ENCODE results near the gene AGAP2.

The AGAP2 gene

DNA sequence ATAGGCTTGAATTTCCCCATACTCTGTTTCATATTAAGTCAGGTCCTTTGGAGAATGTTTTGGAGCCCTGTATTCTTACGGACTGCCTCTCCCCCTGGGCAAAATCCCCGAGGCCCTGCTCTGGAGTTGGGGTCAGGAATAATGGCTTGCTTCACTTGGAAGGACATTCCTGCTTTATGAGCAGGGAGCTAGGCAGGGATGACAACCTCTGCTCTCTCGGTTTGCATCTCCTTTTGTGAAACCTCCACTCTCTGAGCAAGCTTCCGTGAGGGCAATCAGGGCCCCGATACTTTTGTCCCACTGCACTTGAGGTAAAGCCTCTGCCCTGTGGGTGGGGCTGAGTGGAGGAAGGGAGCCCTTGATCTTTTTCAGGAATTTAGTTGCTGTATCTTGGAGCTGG, 25.3 kb downstream of the AGAP2 start:
- H3K27ac ChIP-seq = no peak overlapping the region
- TF ChIP-seq FOXP2 (optimal IDR thresholded peaks at IDR 0.05; ENCODE audit: control extremely low read depth, extremely low read length, insufficient read depth) = no peak
- no peak for TF ChIP-seq EZH2 (IDR thresholded peaks at IDR 0.05)
- TF ChIP-seq POLR2AphosphoS5 (IDR thresholded peaks at IDR 0.05; ENCODE audit: borderline replicate concordance, low read depth, low read length) = no peak
- H3K9me3 ChIP-seq (ENCODE audit: low read depth, low read length) = no peaks in the 10 kb centered on the region
- no peak for DNase-seq (ENCODE audit: low read depth, low spot score)
- peaks cover 4% of the 10 kb centered on the region; the same call in 1 of the 2 replicates for H3K36me3 ChIP-seq (ENCODE audit: insufficient read depth, low read length)
- H3K9ac ChIP-seq (ENCODE audit: insufficient read length) = no peak overlapping the region
- H3K4me3 ChIP-seq = no peak overlapping the region

DNA sequence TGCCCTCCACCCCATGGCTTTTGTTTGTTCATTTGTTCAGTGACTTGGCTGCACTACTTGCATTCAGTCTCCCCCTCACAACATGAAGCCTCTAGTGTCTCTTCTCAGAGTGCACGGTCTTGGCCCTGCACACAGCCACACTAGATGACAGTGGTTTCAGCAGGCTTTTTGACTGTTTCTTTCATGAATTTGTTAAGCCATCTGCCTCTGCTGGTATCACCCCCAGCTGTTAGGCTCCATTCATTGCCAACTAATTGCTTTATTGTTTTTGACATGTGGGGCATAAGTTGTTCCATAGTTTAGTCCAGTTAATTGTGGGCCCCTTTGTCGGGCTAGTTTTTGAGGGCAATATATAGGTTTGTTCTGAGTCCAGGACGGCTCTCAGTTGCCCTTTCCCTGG, 25.8 kb downstream of the AGAP2 start:
- no peak for DNase-seq (ENCODE audit: low read depth, low spot score)
- peaks cover 4% of the 10 kb centered on the region; the same call in 1 of the 2 replicates for H3K36me3 ChIP-seq (ENCODE audit: insufficient read depth, low read length)

DNA sequence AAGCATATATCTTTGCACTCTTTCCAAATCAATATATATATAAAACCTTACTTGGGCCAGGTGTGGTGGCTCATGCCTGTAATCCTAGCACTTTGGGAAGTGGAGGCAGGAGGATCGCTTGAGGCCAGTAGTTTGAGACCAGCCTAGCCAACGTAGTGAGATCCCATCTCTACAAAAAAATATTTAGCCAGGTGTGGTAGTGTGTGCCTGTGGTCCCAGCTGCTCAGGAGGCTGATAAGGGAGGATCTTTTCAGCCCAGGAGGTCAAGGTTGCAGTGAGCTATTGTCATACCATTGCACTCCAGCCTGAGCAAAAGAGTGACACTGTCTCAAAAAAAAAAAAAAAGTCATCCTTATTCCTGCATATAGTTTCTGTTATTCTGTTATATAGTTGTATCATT, 30.2 kb downstream of the AGAP2 start:
- H3K9me3 ChIP-seq (ENCODE audit: low read depth, low read length) = no peaks in the 10 kb centered on the region
- H3K27ac ChIP-seq = no peak overlapping the region
- TF ChIP-seq FOXP2 (optimal IDR thresholded peaks at IDR 0.05; ENCODE audit: control extremely low read depth, extremely low read length, insufficient read depth) = no peak
- H3K4me3 ChIP-seq = no peak overlapping the region
- H3K9ac ChIP-seq (ENCODE audit: insufficient read length) = no peak overlapping the region
- peaks cover 13% of the 10 kb centered on the region for H3K36me3 ChIP-seq (ENCODE audit: insufficient read depth, low read length)
- no peak for DNase-seq (ENCODE audit: low read depth, low spot score)

More for the DNA sequence above, 25.8 kb downstream of the AGAP2 start:
- Histone ChIP-seq H3K4me3 (no peak overlapping the region), H3K9ac (ENCODE audit: insufficient read length) (no peak overlapping the region), H3K9me3 (ENCODE audit: low read depth, low read length) (no peaks in the 10 kb centered on the region), H3K27ac (no peak overlapping the region)
- TF ChIP-seq EZH2 (IDR thresholded peaks at IDR 0.05) (no peak), FOXP2 (optimal IDR thresholded peaks at IDR 0.05; ENCODE audit: control extremely low read depth, extremely low read length, insufficient read depth) (no peak), POLR2AphosphoS5 (IDR thresholded peaks at IDR 0.05; ENCODE audit: borderline replicate concordance, low read depth, low read length) (no peak)

DNA sequence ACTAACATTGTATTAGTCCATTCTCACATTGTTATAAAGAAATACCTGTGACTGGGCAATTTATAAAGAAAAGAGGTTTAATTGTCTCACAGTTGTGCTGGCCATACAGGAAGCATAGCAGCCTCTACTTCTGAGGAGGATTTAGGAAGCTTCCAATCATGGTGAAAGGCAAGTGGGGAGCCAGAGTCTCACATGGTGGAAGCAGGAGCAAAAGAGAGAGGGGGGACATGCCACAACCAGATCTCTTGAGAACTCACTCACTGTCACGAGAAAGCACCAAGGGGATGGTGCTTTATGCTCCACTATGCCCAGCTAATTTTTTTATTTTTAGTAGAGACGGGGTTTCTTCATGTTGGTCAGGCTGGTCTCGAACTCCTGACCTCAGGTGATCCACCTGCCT, 31.3 kb downstream of the AGAP2 start:
- no peaks in the 10 kb centered on the region for H3K9me3 ChIP-seq (ENCODE audit: low read depth, low read length)
- no peak for TF ChIP-seq FOXP2 (optimal IDR thresholded peaks at IDR 0.05; ENCODE audit: control extremely low read depth, extremely low read length, insufficient read depth)
- no peak for TF ChIP-seq POLR2AphosphoS5 (IDR thresholded peaks at IDR 0.05; ENCODE audit: borderline replicate concordance, low read depth, low read length)
- TF ChIP-seq EZH2 (IDR thresholded peaks at IDR 0.05) = no peak
- H3K4me3 ChIP-seq = no peak overlapping the region
- DNase-seq (ENCODE audit: low read depth, low spot score) = no peak
- H3K9ac ChIP-seq (ENCODE audit: insufficient read length) = no peak overlapping the region
- H3K27ac ChIP-seq = no peak overlapping the region
- peaks cover 20% of the 10 kb centered on the region for H3K36me3 ChIP-seq (ENCODE audit: insufficient read depth, low read length)

DNA sequence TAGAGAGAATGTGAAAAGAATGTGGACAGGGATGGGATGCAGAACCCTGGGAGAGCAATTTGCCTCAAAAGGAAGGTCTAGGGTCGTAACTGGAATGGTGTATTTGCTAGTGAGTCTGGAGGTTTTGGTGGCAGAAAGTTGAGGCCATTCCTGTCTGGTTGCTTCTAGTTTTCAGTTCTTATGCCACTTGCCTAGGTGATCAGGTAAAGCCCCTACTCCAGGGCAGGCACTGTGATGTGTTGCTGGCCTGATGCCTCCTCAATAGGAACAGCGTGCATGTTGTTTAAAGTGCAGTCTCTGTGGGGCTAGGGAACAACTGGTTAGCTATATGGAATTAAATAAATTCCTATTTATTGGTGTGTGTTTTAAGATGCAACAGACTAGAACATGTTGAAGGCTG, 38.2 kb downstream of the AGAP2 start:
- peaks cover 20% of the 10 kb centered on the region for H3K36me3 ChIP-seq (ENCODE audit: insufficient read depth, low read length)
- H3K4me3 ChIP-seq = no peak overlapping the region
- H3K9ac ChIP-seq (ENCODE audit: insufficient read length) = no peak overlapping the region
- TF ChIP-seq FOXP2 (optimal IDR thresholded peaks at IDR 0.05; ENCODE audit: control extremely low read depth, extremely low read length, insufficient read depth) = no peak
- no peak for TF ChIP-seq POLR2AphosphoS5 (IDR thresholded peaks at IDR 0.05; ENCODE audit: borderline replicate concordance, low read depth, low read length)
- TF ChIP-seq EZH2 (IDR thresholded peaks at IDR 0.05) = no peak
- no peaks in the 10 kb centered on the region for H3K9me3 ChIP-seq (ENCODE audit: low read depth, low read length)
- DNase-seq (ENCODE audit: low read depth, low spot score) = no peak
- H3K27ac ChIP-seq = no peak overlapping the region

DNA sequence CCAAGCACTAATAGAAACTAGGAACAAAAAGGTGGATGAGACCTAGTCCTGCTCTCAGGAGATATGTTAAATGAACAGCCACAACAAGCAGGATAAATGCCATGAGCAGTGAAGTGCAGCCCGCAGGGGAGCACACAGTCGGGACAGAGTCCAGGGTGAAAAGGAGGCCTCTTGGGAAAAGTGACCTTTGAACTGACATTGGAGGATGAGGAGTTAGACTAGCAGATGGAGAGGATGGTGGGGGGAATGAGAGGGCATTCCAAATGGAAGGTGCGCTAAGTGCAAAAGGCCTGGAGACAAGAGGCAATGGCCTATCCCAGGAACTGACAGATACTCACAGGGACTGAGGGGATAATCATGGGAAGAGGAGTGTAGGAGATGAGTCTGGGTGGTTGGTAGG, 40.1 kb downstream of the AGAP2 start:
- peaks cover 12% of the 10 kb centered on the region for H3K36me3 ChIP-seq (ENCODE audit: insufficient read depth, low read length)
- no peak for DNase-seq (ENCODE audit: low read depth, low spot score)
- no peaks in the 10 kb centered on the region for H3K9me3 ChIP-seq (ENCODE audit: low read depth, low read length)
- TF ChIP-seq POLR2AphosphoS5 (IDR thresholded peaks at IDR 0.05; ENCODE audit: borderline replicate concordance, low read depth, low read length) = no peak
- TF ChIP-seq EZH2 (IDR thresholded peaks at IDR 0.05) = no peak
- no peak for TF ChIP-seq FOXP2 (optimal IDR thresholded peaks at IDR 0.05; ENCODE audit: control extremely low read depth, extremely low read length, insufficient read depth)
- no peak overlapping the region for H3K4me3 ChIP-seq
- no peak overlapping the region for H3K9ac ChIP-seq (ENCODE audit: insufficient read length)
- H3K27ac ChIP-seq = no peak overlapping the region

DNA sequence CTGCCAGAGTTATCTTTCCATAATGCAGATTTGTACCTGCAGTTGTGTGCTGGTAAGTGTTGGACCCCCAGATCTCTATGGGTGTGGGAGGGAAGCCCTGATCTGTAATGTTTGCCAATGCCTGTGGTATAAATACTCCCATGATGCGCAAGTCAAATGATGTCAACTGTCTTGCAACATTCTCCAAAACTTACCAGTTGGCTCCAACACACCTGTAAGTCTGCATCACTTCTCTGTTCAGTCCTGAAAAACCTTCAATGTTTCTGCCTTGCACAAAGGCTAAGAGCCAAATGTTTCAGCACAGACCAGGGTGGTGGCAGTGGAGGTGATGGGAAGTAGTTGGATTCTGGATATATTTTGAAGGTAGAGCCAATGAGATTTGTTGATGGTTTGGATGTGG, 41.5 kb downstream of the AGAP2 start:
- Histone ChIP-seq H3K36me3 (ENCODE audit: insufficient read depth, low read length) (peaks cover 4% of the 10 kb centered on the region; the same call in 1 of the 2 replicates), H3K9ac (ENCODE audit: insufficient read length) (no peak overlapping the region), H3K27ac (no peak overlapping the region), H3K4me3 (no peak overlapping the region), H3K9me3 (ENCODE audit: low read depth, low read length) (no peaks in the 10 kb centered on the region)
- DNase-seq (ENCODE audit: low read depth, low spot score) = no peak
- TF ChIP-seq EZH2 (IDR thresholded peaks at IDR 0.05) (no peak), FOXP2 (optimal IDR thresholded peaks at IDR 0.05; ENCODE audit: control extremely low read depth, extremely low read length, insufficient read depth) (no peak), POLR2AphosphoS5 (IDR thresholded peaks at IDR 0.05; ENCODE audit: borderline replicate concordance, low read depth, low read length) (no peak)

DNA sequence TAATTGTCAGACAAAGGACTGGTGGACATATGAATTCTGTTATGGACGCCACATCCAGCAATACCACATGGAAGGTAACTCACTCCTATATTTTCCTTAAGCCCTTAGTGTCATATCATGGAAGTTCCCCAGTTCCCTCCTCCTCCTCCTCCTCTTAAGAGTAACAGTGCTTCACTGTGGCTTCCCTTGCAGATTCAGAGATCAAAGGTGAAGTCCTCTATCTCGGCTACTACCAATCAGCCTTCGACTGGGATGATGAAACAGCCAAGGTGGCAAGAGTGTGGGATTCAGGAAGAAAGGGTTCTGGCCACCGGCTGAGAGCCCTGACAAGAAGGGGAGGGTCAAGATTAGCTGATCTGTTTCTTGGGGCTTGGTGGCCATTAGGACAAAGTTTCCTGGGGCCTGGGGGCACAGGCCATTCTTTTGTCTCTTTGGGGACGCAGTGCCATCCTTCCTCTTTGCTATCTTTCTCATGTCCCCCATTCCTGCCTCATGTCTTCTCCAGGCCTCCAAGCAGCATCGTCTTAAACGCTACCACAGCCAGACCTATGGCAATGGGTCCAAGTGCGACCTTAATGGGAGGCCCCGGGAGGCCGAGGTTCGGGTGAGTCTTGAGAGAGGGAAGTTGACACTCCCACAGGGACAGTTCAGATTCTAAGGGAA, 42.6 kb downstream of the AGAP2 start:
- Histone ChIP-seq H3K27ac (no peak overlapping the region), H3K9ac (ENCODE audit: insufficient read length) (no peak overlapping the region), H3K4me3 (no peak overlapping the region), H3K36me3 (ENCODE audit: insufficient read depth, low read length) (peaks cover 4% of the 10 kb centered on the region; the same call in 1 of the 2 replicates), H3K9me3 (ENCODE audit: low read depth, low read length) (0 out of 2 replicates have a peak, but pooled peaks cover 3% of the 10 kb centered on the region)
- DNase-seq (ENCODE audit: low read depth, low spot score) = no peak
- no peak for TF ChIP-seq FOXP2 (optimal IDR thresholded peaks at IDR 0.05; ENCODE audit: control extremely low read depth, extremely low read length, insufficient read depth)
- TF ChIP-seq EZH2 (IDR thresholded peaks at IDR 0.05) = no peak
- TF ChIP-seq POLR2AphosphoS5 (IDR thresholded peaks at IDR 0.05; ENCODE audit: borderline replicate concordance, low read depth, low read length) = no peak
